Activated naive CD4-positive, alpha-beta T cell treated with anti-CD3 and anti-CD28 coated beads, Interleukin-2, amount 10 ng/mL, durations not matched to agents 7 days and 5 days (primary cell): Measurements from ENCODE around the gene NAA16.

Source experiments
- CTCF ChIA-PET: fragments of 350-600 bp; sonication (Branson Sonifier 250); formaldehyde crosslinking; loops from one replicate; lab custom pipeline; 2021; ENCODE audit warnings: antibody characterized with exemption; lab: Charles Lee
- DNase-seq: peaks from one replicate; pipeline ENCODE4 v3.0.0-alpha.2; 2020
- H3K27ac Mint-ChIP-seq: one replicate; pipeline ENCODE4 v1.8.0; 2021; ENCODE audit warnings: mild to moderate bottlenecking, moderate library complexity, mixed read lengths
- H3K27me3 Mint-ChIP-seq: one replicate; pipeline ENCODE4 v1.8.0; 2021; ENCODE audit warnings: mild to moderate bottlenecking, mixed read lengths
- H3K36me3 Mint-ChIP-seq: one replicate; pipeline ENCODE4 v1.8.0; 2021; ENCODE audit warnings: mixed read lengths
- H3K4me1 Mint-ChIP-seq: one replicate; pipeline ENCODE4 v1.8.0; 2021; ENCODE audit warnings: mixed read lengths
- H3K4me3 Mint-ChIP-seq: one replicate; pipeline ENCODE4 v1.8.0; 2021; ENCODE audit warnings: mild to moderate bottlenecking, moderate library complexity, mixed read lengths
- H3K9me3 Mint-ChIP-seq: one replicate; pipeline ENCODE4 v1.8.0; 2021; ENCODE audit warnings: mixed read lengths

NAA16 gene

DNA sequence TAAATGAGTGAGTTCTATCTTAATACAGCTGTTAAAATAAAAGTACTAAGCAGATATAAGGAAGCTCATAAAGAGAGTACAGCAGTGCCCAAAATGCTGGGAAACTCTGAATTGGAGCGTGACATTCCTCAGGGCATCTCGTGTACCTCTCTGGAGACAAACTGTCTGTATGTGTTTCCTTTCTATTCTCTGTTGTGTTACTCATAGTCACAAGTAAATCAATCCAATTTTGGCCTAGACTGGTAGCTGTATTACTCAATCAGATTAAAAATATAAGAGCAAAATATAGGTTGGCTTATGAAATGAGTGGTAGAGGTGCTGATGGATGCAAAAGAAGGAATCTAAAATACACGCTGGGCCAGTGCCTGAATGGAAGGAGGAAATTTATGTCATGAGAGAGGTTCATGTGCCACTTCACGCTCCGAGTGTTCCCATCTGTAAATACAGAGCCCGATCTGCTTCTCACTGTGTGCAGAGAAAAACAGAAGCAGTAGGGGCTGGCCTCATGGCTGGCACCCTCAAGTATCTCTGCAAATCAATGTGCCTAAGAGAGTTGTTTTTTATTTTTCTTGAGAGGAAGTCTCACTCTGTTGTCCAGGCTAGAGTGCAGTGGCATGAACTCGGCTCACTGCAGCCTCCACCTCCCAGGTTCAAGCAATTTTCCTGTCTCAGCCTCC is 87.6 kb downstream of the NAA16 start:
- CTCF ChIA-PET, result no interaction called here
- no peaks in the 10 kb centered on the region for H3K27me3 Mint-ChIP-seq
- H3K36me3 Mint-ChIP-seq, result no peaks in the 10 kb centered on the region
- DNase-seq, result peak; percentile 44
- no peaks in the 10 kb centered on the region for H3K9me3 Mint-ChIP-seq
- H3K4me1 Mint-ChIP-seq, result no peaks in the 10 kb centered on the region
- no peak overlapping the region for H3K27ac Mint-ChIP-seq
- no peak overlapping the region for H3K4me3 Mint-ChIP-seq

DNA sequence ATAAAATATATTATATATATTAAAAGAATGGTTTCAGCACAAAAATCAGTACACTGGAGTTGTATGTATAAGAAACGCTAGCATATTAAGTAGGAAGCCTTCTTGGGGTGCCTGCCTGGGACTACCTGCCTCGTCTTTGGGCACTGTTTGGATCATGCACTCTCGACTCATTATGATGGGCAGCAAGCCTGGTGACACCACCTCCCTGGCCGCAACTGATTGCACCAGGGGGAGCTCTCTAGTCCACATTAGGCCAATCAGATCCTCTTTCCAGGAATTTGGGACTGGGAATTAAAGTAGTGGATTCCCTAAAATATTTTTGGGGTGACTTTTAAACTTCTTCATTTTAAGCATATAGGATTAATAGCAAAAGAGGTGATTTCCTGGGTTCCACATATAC is 90.3 kb downstream of the NAA16 start:
- Mint-ChIP-seq H3K27me3 (no peaks in the 10 kb centered on the region), H3K4me1 (no peaks in the 10 kb centered on the region), H3K27ac (no peak overlapping the region), H3K4me3 (no peak overlapping the region), H3K36me3 (no peaks in the 10 kb centered on the region), H3K9me3 (no peaks in the 10 kb centered on the region)
- CTCF ChIA-PET, result no interaction called here
- DNase-seq, result peak; percentile 23

- no peaks in the 10 kb centered on the region for H3K9me3 Mint-ChIP-seq
- no peak overlapping the region for H3K27ac Mint-ChIP-seq
- CTCF ChIA-PET, result no interaction called here
- no peaks in the 10 kb centered on the region for H3K36me3 Mint-ChIP-seq
- peak; percentile 36 for DNase-seq
- no peaks in the 10 kb centered on the region for H3K4me1 Mint-ChIP-seq
- no peak overlapping the region for H3K4me3 Mint-ChIP-seq
- no peaks in the 10 kb centered on the region for H3K27me3 Mint-ChIP-seq
These were observed 91.8 kb downstream of the NAA16 start for GRCh38 chr13:41402691-41403511.

GRCh38 chr13:41403983-41404382 is 92.9 kb downstream of the NAA16 start:
- H3K27me3 Mint-ChIP-seq, result no peaks in the 10 kb centered on the region
- no peaks in the 10 kb centered on the region for H3K9me3 Mint-ChIP-seq
- no peak overlapping the region for H3K27ac Mint-ChIP-seq
- no peak for DNase-seq
- CTCF ChIA-PET, result no interaction called here
- no peaks in the 10 kb centered on the region for H3K36me3 Mint-ChIP-seq
- no peaks in the 10 kb centered on the region for H3K4me1 Mint-ChIP-seq
- H3K4me3 Mint-ChIP-seq, result no peak overlapping the region

DNA sequence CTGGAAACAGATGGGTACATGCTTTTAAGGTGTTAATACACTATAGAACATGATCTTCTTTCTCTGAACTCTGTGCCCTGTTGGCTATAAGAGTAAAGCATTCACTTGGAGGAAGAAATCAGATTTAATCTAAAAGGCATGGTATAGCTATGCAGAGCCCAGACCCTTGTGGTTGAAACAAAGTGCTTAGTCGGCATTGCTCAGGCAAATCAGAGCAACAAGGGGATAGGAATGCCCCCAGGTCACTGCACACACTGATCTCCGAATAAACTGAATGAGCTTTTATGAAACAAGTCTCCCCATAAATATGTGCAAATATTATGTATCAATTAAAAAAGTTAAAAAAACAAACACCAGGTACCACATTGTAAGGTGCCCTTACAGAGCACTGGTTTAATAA is 94.3 kb downstream of the NAA16 start:
- CTCF ChIA-PET, result no interaction called here
- H3K9me3 Mint-ChIP-seq, result no peaks in the 10 kb centered on the region

GRCh38 chr13:41407380-41407779 is 96.3 kb downstream of the NAA16 start:
- Mint-ChIP-seq H3K4me1 (no peaks in the 10 kb centered on the region), H3K27me3 (peaks cover 6% of the 10 kb centered on the region), H3K9me3 (no peaks in the 10 kb centered on the region), H3K4me3 (no peak overlapping the region), H3K27ac (no peak overlapping the region), H3K36me3 (no peaks in the 10 kb centered on the region)
- no peak for DNase-seq
- CTCF ChIA-PET, result interaction anchor here (1.2 kb wide), 1 partner anchor 246 kb away, joined by 5 read pairs; no protein-coding TSS in a partner anchor

More for the DNA sequence above, 94.3 kb downstream of the NAA16 start:
- no peaks in the 10 kb centered on the region for H3K27me3 Mint-ChIP-seq
- no peak for DNase-seq
- H3K27ac Mint-ChIP-seq, result no peak overlapping the region
- no peak overlapping the region for H3K4me3 Mint-ChIP-seq
- no peaks in the 10 kb centered on the region for H3K36me3 Mint-ChIP-seq
- no peaks in the 10 kb centered on the region for H3K4me1 Mint-ChIP-seq

DNA sequence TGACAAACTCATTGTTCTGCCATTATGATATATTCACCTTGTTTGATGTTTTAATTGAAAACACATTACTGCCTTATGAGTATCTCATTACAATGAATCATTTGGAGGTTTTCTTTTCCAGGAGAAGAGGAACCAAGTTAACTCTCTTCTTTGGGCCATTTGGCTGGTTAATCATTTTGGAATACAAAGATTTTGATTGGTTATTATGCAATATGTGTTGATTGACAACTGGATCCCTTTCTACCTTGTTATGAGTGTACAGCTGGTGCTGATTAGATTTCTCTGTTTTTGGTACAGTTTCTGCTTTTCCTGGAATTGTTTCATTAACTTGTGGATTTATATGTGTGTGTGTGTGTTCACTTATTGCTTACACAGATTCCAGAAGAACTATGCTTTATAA is 97.1 kb downstream of the NAA16 start:
- no peaks in the 10 kb centered on the region for H3K9me3 Mint-ChIP-seq
- peaks cover 6% of the 10 kb centered on the region for H3K27me3 Mint-ChIP-seq
- CTCF ChIA-PET, result interaction anchor here (0.6 kb wide), 1 partner anchor 162 kb away, joined by 3 read pairs; no protein-coding TSS in a partner anchor
- H3K4me3 Mint-ChIP-seq, result no peak overlapping the region
- H3K4me1 Mint-ChIP-seq, result no peaks in the 10 kb centered on the region
- no peak for DNase-seq
- no peak overlapping the region for H3K27ac Mint-ChIP-seq
- no peaks in the 10 kb centered on the region for H3K36me3 Mint-ChIP-seq

- no peak for DNase-seq
- CTCF ChIA-PET, result interaction anchor here (1.4 kb wide), 1 partner anchor 12 kb away, joined by 3 read pairs; no protein-coding TSS in a partner anchor
- Mint-ChIP-seq H3K4me1 (no peaks in the 10 kb centered on the region), H3K27ac (no peak overlapping the region), H3K27me3 (peaks cover 6% of the 10 kb centered on the region), H3K4me3 (no peak overlapping the region), H3K9me3 (no peaks in the 10 kb centered on the region), H3K36me3 (no peaks in the 10 kb centered on the region)
These were observed 97.7 kb downstream of the NAA16 start for GRCh38 chr13:41408746-41409145.

DNA sequence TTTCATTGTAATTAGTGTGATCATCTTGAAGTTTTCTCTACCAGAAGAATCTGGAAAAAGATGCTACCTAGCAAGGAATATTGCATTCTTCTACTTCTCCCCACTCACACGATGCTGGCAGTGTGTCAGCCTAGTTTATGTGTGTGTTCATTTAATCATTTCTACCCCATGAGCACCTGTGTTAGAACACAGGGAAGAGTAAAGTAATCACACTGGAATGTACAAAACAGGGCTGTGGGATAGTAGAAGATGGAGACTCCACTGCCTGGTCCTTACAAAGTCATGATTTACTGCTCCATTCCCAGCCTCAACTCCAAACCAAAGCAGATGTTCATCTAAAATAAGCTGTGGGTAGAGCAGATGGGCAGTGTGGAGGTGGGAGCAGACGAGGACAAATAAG is 98.5 kb downstream of the NAA16 start:
- no peak overlapping the region for H3K27ac Mint-ChIP-seq
- no peaks in the 10 kb centered on the region for H3K4me1 Mint-ChIP-seq
- CTCF ChIA-PET, result interaction anchor here (1.4 kb wide), 1 partner anchor 11 kb away, joined by 3 read pairs; no protein-coding TSS in a partner anchor
- no peaks in the 10 kb centered on the region for H3K36me3 Mint-ChIP-seq
- H3K9me3 Mint-ChIP-seq, result no peaks in the 10 kb centered on the region
- H3K27me3 Mint-ChIP-seq, result peaks cover 6% of the 10 kb centered on the region
- no peak for DNase-seq
- no peak overlapping the region for H3K4me3 Mint-ChIP-seq

DNA sequence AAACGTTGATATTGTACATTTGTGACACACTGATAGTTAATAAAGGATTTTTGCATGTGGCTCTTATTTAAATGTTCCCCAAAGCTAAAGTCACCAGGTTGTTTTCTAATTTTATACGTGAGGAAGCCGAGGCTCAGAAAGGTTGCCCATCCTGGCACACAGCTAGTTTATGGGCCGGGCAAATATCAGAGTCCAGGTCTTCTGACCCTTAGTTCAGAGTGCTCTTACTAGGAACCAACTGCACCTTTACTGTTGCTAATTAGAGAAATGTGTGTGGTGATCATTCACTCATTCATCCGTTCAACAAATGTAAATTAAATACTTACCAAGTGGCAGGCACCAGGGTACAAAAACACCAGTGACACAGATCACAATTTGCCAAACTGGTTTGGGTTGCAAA is 100.0 kb downstream of the NAA16 start:
- Mint-ChIP-seq H3K27me3 (peaks cover 9% of the 10 kb centered on the region), H3K4me1 (no peaks in the 10 kb centered on the region), H3K36me3 (no peaks in the 10 kb centered on the region), H3K4me3 (no peak overlapping the region), H3K9me3 (no peaks in the 10 kb centered on the region), H3K27ac (no peak overlapping the region)
- no peak for DNase-seq
- CTCF ChIA-PET, result interaction anchor here (1.1 to 2.5 kb wide), 3 partner anchors 49 to 703 kb away, joined by 3 to 18 read pairs (median 4); no protein-coding TSS in a partner anchor

- Mint-ChIP-seq H3K4me1 (no peaks in the 10 kb centered on the region), H3K27ac (no peak overlapping the region), H3K9me3 (no peaks in the 10 kb centered on the region), H3K36me3 (no peaks in the 10 kb centered on the region), H3K4me3 (no peak overlapping the region), H3K27me3 (peaks cover 9% of the 10 kb centered on the region)
- CTCF ChIA-PET, result interaction anchor here (1.1 to 2.5 kb wide), 3 partner anchors 48 to 702 kb away, joined by 3 to 18 read pairs (median 4); no protein-coding TSS in a partner anchor
- DNase-seq, result peak; percentile 48
These were observed 100.5 kb downstream of the NAA16 start for GRCh38 chr13:41411522-41411921.

GRCh38 chr13:41413872-41414271 is 102.8 kb downstream of the NAA16 start:
- H3K9me3 Mint-ChIP-seq, result no peaks in the 10 kb centered on the region
- H3K4me3 Mint-ChIP-seq, result no peak overlapping the region
- CTCF ChIA-PET, result interaction anchor here (1.4 kb wide), 1 partner anchor 277 kb away, joined by 3 read pairs; no protein-coding TSS in a partner anchor
- H3K27ac Mint-ChIP-seq, result no peak overlapping the region
- peaks cover 9% of the 10 kb centered on the region for H3K27me3 Mint-ChIP-seq
- no peaks in the 10 kb centered on the region for H3K4me1 Mint-ChIP-seq
- DNase-seq, result no peak
- no peaks in the 10 kb centered on the region for H3K36me3 Mint-ChIP-seq

DNA sequence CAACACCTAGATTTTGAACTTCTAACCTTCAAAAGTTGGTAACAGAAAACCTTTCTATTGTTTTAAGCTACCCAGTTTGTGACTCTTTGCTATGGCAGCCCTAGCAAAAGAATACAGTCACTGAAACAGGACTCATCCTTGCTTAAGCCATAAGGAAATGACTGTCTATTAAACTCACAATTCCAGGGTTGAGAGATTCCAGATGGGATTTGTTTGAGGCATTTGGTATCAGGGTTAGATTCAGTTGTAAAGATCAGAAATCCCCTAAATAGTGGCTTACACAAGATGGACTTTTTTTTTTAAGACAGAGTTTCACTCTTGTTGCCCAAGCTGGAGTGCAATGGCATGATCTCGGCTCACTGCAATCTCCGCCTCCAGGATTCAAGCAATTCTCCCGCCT is 105.2 kb downstream of the NAA16 start:
- Mint-ChIP-seq H3K27me3 (peaks cover 9% of the 10 kb centered on the region), H3K4me1 (no peaks in the 10 kb centered on the region), H3K36me3 (no peaks in the 10 kb centered on the region), H3K9me3 (no peaks in the 10 kb centered on the region), H3K4me3 (no peak overlapping the region), H3K27ac (no peak overlapping the region)
- DNase-seq, result no peak
- CTCF ChIA-PET, result no interaction called here

DNA sequence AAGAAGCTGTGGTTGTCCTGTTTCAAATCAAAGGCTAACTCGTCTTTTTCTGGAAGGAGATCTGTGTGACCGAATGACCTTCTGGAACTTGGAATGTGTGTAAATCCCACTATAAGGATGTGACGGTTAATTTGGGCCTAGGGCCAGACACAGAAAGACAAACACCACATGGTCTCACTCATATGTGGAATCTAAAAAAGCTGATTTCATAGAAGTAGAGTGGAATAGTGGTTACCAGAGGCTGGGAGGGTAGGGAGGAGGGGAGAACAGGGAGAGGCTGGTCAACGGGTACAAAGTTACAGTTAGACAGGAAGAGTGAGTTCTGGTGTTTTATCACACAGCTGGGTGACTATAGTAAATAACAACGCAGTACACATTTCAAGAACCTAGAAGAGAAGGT is 107.0 kb downstream of the NAA16 start:
- Mint-ChIP-seq H3K9me3 (no peaks in the 10 kb centered on the region), H3K27ac (no peak overlapping the region), H3K4me3 (no peak overlapping the region), H3K4me1 (no peaks in the 10 kb centered on the region), H3K36me3 (no peaks in the 10 kb centered on the region), H3K27me3 (peaks cover 4% of the 10 kb centered on the region)
- CTCF ChIA-PET, result no interaction called here
- no peak for DNase-seq
